GM12878 (cell line): ENCODE data around the gene PPP4R3B. TPM values are rescaled to one million over a fixed set of nuclear protein-coding genes. Genes with fewer than 3 reads are reported as not detected.
"Not testable (repeated sequence)": the region's sequence is repeated elsewhere in the genome, so short reads cannot be mapped to it uniquely, and the experiment has no call there.

ENCODE experiments used
- ATAC-seq: fragments of 200-7000 bp; cut with Tn5 transposase; 3 replicates; pipeline ENCODE4 v1.9.1; 2020; ENCODE audit warnings: mild to moderate bottlenecking, moderate library complexity
- BruUV-seq: library from RNA; stranded (reverse); fragments of 400-500 nt; replicated peaks from 2 replicates; lab custom pipeline; 2021; lab: Mats Ljungman, UMichigan
- CTCF ChIA-PET: fragments of 300-600 bp; sonication (Branson Sonifier 250); formaldehyde crosslinking; extraction: SDS; loops from one replicate; lab custom pipeline; 2021; ENCODE audit warnings: inconsistent platforms; lab: Yijun Ruan, JAX
- POLR2A ChIA-PET: fragments of 350-600 bp; formaldehyde crosslinking; extraction: SDS; loops from one replicate; lab custom pipeline; 2021; ENCODE audit warnings: inconsistent platforms; lab: Charles Lee
- RAD21 ChIA-PET: fragments of 300-600 bp; sonication (Branson Sonifier 250); formaldehyde crosslinking; loops from one replicate; lab custom pipeline; 2023; ENCODE audit warnings: antibody characterized with exemption; ENCODE audit not compliant: unreplicated experiment; lab: Charles Lee
- SMC1A ChIA-PET: fragments of 300-600 bp; sonication (Branson Sonifier 250); formaldehyde crosslinking; loops from one replicate; lab custom pipeline; 2023; ENCODE audit not compliant: unreplicated experiment, uncharacterized antibody; lab: Charles Lee
- DNase-seq: peaks from one replicate; pipeline ENCODE4 v3.0.0-alpha.2; 2011; ENCODE audit warnings: low read depth, low spot score
- FAIRE-seq: peaks from 3 replicates; lab custom pipeline; 2011; peaks lifted over from hg19 to GRCh38; lab: Jason Lieb, UNC
- H2AFZ ChIP-seq: 2 replicates; pipeline ENCODE4 v1.6.0; 2011; ENCODE audit warnings: low read depth, low read length, control low read depth; ENCODE audit not compliant: control insufficient read depth
- H3K27ac ChIP-seq: 2 replicates; pipeline ENCODE4 v1.5.1; 2011; ENCODE audit warnings: control low read depth; ENCODE audit not compliant: control insufficient read depth, insufficient read depth
- H3K27me3 ChIP-seq, 2 experiments: replicated peaks in 1 of 2; 2 replicates each; pipeline versions ENCODE4 v1.6.0 to v1.6.1; 2011; ENCODE audit warnings: low read length in 1 of 2; ENCODE audit not compliant: control insufficient read depth in 2 of 2, insufficient read depth in 2 of 2
- H3K36me3 ChIP-seq, 2 experiments: 2 replicates each; pipeline ENCODE4 v1.5.1; 2011; ENCODE audit warnings: low read length in 1 of 2; ENCODE audit not compliant: control insufficient read depth in 2 of 2, insufficient read depth in 2 of 2
- H3K4me1 ChIP-seq: 2 replicates; pipeline ENCODE4 v1.6.1; 2011; ENCODE audit warnings: mild to moderate bottlenecking, low read length, moderate library complexity, mixed read lengths; ENCODE audit not compliant: control insufficient read depth, insufficient read depth
- H3K4me2 ChIP-seq: 2 replicates; pipeline ENCODE4 v1.6.0; 2011; ENCODE audit warnings: control low read depth; ENCODE audit not compliant: control insufficient read depth, insufficient read depth
- H3K4me3 ChIP-seq: fragments of 200-600 bp; sonication (generic); 2 replicates; pipeline ENCODE4 v1.5.1; 2016
- H3K79me2 ChIP-seq: 2 replicates; pipeline ENCODE4 v1.6.0; 2011; ENCODE audit warnings: low read length; ENCODE audit not compliant: control insufficient read depth, insufficient read depth
- H3K9ac ChIP-seq: 2 replicates; pipeline ENCODE4 v1.8.0; 2011; ENCODE audit warnings: low read length, control low read depth, mixed read lengths; ENCODE audit not compliant: control insufficient read depth, insufficient read depth
- H3K9me3 ChIP-seq: replicated peaks from 3 replicates; pipeline ENCODE4 v1.5.1; 2011; ENCODE audit warnings: mild to moderate bottlenecking, low read length; ENCODE audit not compliant: control insufficient read depth, insufficient read depth
- H4K20me1 ChIP-seq: 2 replicates; pipeline ENCODE4 v1.6.0; 2011; ENCODE audit not compliant: control insufficient read depth, insufficient read depth
- BHLHE40 ChIP-seq, 2 experiments: fragments of 450-650 bp in 1 of 2; IDR thresholded peaks; 2 replicates each; pipeline ENCODE4 v1.6.1; 2011 to 2017; ENCODE audit warnings: low read depth in 2 of 2, borderline replicate concordance in 1 of 2, improper control_type of control experiment in 1 of 2, low read length in 1 of 2, mild to moderate bottlenecking in 1 of 2
- CEBPB ChIP-seq, 2 experiments: fragments of 150-350 bp in 1 of 2; IDR thresholded peaks; 2 replicates each; pipeline ENCODE4 v1.6.1; 2012 to 2014; ENCODE audit warnings: low read depth in 2 of 2, low read length in 2 of 2, borderline replicate concordance in 1 of 2, inconsistent platforms in 1 of 2
- RFX5 ChIP-seq: IDR thresholded peaks from 2 replicates; pipeline ENCODE4 v1.6.1; 2011; ENCODE audit warnings: low read depth, low read length, improper control_type of control experiment
- ZBED1 ChIP-seq: IDR thresholded peaks from 2 replicates; pipeline ENCODE4 v1.6.1; 2016; ENCODE audit warnings: borderline replicate concordance
- ZSCAN29 ChIP-seq: fragments of 450-650 bp; IDR thresholded peaks from 2 replicates; pipeline ENCODE4 v1.6.1; 2017; ENCODE audit warnings: mild to moderate bottlenecking, moderate library complexity
- WGBS: methylation state at CpG from one replicate; pipeline ENCODE4 v1.1.6; 2016; ENCODE audit warnings: low lambda C conversion rate; ENCODE audit not compliant: insufficient replicate concordance, insufficient coverage; ENCODE audit errors: missing lambda C conversion rate; 5-methylcytosine and 5-hydroxymethylcytosine counted together
- in situ Hi-C: fragments of 300-500 bp; cut with MboI; formaldehyde crosslinking; loops from 9 replicates; pipeline ENCODE4 v1.14.3; 2018; ENCODE audit warnings: mixed read lengths
- intact Hi-C: fragments of 100-400 bp; cut with micrococcal nuclease; formaldehyde crosslinking; loops from one replicate; pipeline ENCODE4 v1.14.2; 2022; ENCODE audit not compliant: unreplicated experiment
- polyA plus RNA-seq, 11 experiments: library from polyadenylated mRNA; depleted of rRNA in 4 of 11; unstranded in 6 of 11; stranded (reverse) in 5 of 11; fragments of >200 nt; fragmentation: Nextera tagmentation in 4 of 11; fragmentation: Illumina TruSeq in 1 of 11; extraction: Ambion mirVana in 4 of 11; extraction: Trizol in 1 of 11; gene quantifications; 1 replicate in 1 of 11; 2 replicates in 10 of 11; pipeline versions ENCODE4 v1.2.1 to v1.2.3, GENCODE V29; 2011 to 2016; ENCODE audit warnings: inconsistent platforms in 2 of 11, missing spikeins in 2 of 11, low read depth in 1 of 11
- total RNA-seq, 4 experiments: library from RNA; depleted of rRNA in 3 of 4; stranded (reverse); fragments of >200 nt in 3 of 4; fragmentation: Illumina TruSeq in 1 of 4; extraction: Trizol in 1 of 4; gene quantifications; 2 replicates each; pipeline versions ENCODE4 v1.2.1 to v1.2.3, GENCODE V29; 2013 to 2021
- TF ChIP-seq, protein P1 (sequence below): fragments of 450-650 bp; IDR thresholded peaks from 2 replicates; pipeline ENCODE4 v1.6.1; 2017; ENCODE audit warnings: mild to moderate bottlenecking
- TF ChIP-seq, protein P2 (sequence below): IDR thresholded peaks from 2 replicates; pipeline ENCODE4 v1.6.1; 2011; ENCODE audit warnings: low read depth, mild to moderate bottlenecking, low read length, moderate library complexity, borderline replicate concordance; ENCODE audit errors: extremely low read depth
- TF ChIP-seq, protein P3 (sequence below): IDR thresholded peaks from 2 replicates; pipeline ENCODE4 v1.6.1; 2011; ENCODE audit warnings: borderline replicate concordance, low read depth, mild to moderate bottlenecking, moderate library complexity, low read length; ENCODE audit not compliant: insufficient read depth, poor library complexity, severe bottlenecking

Gene PPP4R3B
- total and polyA plus RNA-seq, 10 of the 15 experiments (the other 5 are each of a cell fraction or from before 2014, with no cell fraction given) = 10.9 to 70.1 (median 49.2) TPM

DNA sequence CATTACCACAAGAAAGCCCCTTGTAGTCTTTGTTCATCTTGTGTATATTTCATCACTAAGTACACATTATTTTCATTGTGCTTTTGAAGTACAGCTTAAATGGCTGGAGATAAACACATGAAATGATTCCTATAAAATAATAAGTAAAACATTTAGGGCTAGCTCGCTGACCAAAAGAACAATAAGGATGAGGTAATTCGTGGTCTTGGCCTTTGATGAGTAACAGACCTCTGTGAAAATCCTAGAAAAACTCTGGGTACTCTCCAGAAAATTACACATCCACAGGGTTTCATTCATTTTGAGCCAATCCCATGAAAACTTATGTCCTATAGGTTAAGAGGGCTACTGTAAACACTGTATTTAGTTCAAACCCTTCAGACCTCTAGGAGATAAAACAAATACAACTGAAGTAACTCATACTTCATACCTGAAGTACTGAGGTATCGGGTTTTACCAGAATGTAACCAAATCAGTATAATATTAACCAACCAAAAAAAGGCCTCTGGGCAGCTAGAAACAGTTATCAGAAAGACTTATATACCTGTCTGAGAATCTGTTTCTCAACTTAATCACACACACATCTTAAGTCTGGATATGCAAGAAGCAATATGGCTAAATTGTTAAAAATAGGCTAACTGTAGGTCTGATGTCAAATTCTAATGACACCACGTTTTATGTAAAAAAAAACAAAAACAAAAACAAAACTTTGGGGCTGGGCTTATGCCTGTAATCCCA, 66.9 kb downstream of the PPP4R3B start:
- H3K27me3 ChIP-seq = no peaks in the 10 kb centered on the region
- 83% methylated on average over 4 of the region's 4 CpGs for WGBS
- in situ Hi-C loops (no loop called here), intact Hi-C loops (no loop called here)
- H3K4me3 ChIP-seq = no peak overlapping the region
- SMC1A ChIA-PET = interaction anchor here (0.6 to 1.0 kb wide), 3 partner anchors 11 to 109 kb away, joined by 3 to 4 read pairs (median 3); no protein-coding TSS in a partner anchor
- no peak overlapping the region for H2AFZ ChIP-seq
- no peak overlapping the region for H3K9ac ChIP-seq
- H3K36me3 ChIP-seq = peaks cover 2 to 16% of the 10 kb centered on the region in 2 experiments; a peak in 3 of 4 replicates
- TF ChIP-seq ZSCAN29 = no peak
- TF ChIP-seq, protein P1, sequence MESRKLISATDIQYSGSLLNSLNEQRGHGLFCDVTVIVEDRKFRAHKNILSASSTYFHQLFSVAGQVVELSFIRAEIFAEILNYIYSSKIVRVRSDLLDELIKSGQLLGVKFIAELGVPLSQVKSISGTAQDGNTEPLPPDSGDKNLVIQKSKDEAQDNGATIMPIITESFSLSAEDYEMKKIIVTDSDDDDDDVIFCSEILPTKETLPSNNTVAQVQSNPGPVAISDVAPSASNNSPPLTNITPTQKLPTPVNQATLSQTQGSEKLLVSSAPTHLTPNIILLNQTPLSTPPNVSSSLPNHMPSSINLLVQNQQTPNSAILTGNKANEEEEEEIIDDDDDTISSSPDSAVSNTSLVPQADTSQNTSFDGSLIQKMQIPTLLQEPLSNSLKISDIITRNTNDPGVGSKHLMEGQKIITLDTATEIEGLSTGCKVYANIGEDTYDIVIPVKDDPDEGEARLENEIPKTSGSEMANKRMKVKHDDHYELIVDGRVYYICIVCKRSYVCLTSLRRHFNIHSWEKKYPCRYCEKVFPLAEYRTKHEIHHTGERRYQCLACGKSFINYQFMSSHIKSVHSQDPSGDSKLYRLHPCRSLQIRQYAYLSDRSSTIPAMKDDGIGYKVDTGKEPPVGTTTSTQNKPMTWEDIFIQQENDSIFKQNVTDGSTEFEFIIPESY = no peak
- TF ChIP-seq, protein P2, sequence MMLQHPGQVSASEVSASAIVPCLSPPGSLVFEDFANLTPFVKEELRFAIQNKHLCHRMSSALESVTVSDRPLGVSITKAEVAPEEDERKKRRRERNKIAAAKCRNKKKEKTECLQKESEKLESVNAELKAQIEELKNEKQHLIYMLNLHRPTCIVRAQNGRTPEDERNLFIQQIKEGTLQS = no peak
- TF ChIP-seq, protein P3, sequence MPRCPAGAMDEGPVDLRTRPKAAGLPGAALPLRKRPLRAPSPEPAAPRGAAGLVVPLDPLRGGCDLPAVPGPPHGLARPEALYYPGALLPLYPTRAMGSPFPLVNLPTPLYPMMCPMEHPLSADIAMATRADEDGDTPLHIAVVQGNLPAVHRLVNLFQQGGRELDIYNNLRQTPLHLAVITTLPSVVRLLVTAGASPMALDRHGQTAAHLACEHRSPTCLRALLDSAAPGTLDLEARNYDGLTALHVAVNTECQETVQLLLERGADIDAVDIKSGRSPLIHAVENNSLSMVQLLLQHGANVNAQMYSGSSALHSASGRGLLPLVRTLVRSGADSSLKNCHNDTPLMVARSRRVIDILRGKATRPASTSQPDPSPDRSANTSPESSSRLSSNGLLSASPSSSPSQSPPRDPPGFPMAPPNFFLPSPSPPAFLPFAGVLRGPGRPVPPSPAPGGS = no peak
- TF ChIP-seq ZBED1 = no peak
- TF ChIP-seq BHLHE40 (IDR thresholded peaks at IDR 0.05; ENCODE audit: borderline replicate concordance in 1 of 2, low read depth in 2 of 2, low read length in 1 of 2) = no peak
- TF ChIP-seq CEBPB (IDR thresholded peaks at IDR 0.05; ENCODE audit: borderline replicate concordance in 1 of 2, low read depth in 2 of 2, low read length in 2 of 2) = no peak
- TF ChIP-seq RFX5 = no peak
- FAIRE-seq (no peak), ATAC-seq (no peak; the same call in 2 of the 3 replicates), DNase-seq (no peak)
- no peaks in the 10 kb centered on the region for H3K9me3 ChIP-seq
- no peaks in the 10 kb centered on the region for H3K79me2 ChIP-seq
- RAD21 ChIA-PET = no interaction called here
- no peaks in the 10 kb centered on the region for H4K20me1 ChIP-seq
- H3K4me1 ChIP-seq = no peaks in the 10 kb centered on the region
- no peak overlapping the region for H3K27ac ChIP-seq
- CTCF ChIA-PET = interaction anchor here (0.6 kb wide), 1 partner anchor 55 kb away, joined by 3 read pairs; no protein-coding TSS in a partner anchor
- POLR2A ChIA-PET = interaction anchor here (0.5 kb wide), 1 partner anchor 151 kb away, joined by 5 read pairs; no protein-coding TSS in a partner anchor
- no peak overlapping the region for H3K4me2 ChIP-seq
- no TSS peak for BruUV-seq

DNA sequence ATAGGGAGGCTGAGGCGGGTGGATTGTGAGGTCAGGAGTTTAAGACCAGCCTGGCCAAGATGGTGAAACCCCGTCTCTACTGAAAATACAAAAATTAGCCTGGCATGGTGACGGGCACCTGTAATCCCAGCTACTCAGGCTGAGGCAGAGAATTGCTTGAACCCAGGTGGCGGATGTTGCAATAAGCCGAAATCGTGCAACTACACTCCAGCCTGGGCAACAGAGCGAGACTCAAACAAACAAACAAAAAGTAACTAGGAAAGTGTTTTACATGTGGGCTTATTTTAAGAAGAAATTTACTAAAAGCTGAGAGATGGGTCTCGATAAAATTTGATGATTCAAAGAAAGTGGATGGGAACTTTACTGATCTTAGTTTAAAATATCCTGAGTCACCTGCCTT, 69.7 kb downstream of the PPP4R3B start:
- SMC1A ChIA-PET, CTCF ChIA-PET, H3K9me3 ChIP-seq, H3K4me2 ChIP-seq, intact Hi-C loops, H3K79me2 ChIP-seq, FAIRE-seq, H3K27me3 ChIP-seq, DNase-seq, H4K20me1 ChIP-seq, RAD21 ChIA-PET, H3K36me3 ChIP-seq, H2AFZ ChIP-seq, H3K4me1 ChIP-seq, H3K27ac ChIP-seq, in situ Hi-C loops, H3K9ac ChIP-seq, POLR2A ChIA-PET, H3K4me3 ChIP-seq, BruUV-seq, ATAC-seq: not testable (repeated sequence)
- 97% methylated on average over 8 of the region's 8 CpGs for WGBS
